Neural crest cell (in vitro differentiated cells): Measurements from ENCODE around the gene IP6K3. TPM values are rescaled to one million over a fixed set of nuclear protein-coding genes. Genes with fewer than 3 reads are reported as not detected.

ENCODE experiments used
- DNase-seq: peaks from one replicate; pipeline ENCODE4 v3.0.0; 2021; ENCODE audit warnings: low read depth, mixed read lengths, low spot score
- H3K27ac Mint-ChIP-seq: one replicate; pipeline ENCODE4 v1.8.0; 2021; ENCODE audit warnings: mild to moderate bottlenecking, mixed read lengths; ENCODE audit not compliant: unreplicated experiment
- H3K27me3 Mint-ChIP-seq: 2 replicates; pipeline ENCODE4 v1.8.0; 2021; ENCODE audit warnings: low read depth, mild to moderate bottlenecking, mixed read lengths
- H3K36me3 Mint-ChIP-seq: 2 replicates; pipeline ENCODE4 v1.8.0; 2021; ENCODE audit warnings: low read depth, mild to moderate bottlenecking, mixed read lengths
- H3K4me1 Mint-ChIP-seq: 2 replicates; pipeline ENCODE4 v1.8.0; 2021; ENCODE audit warnings: mixed read lengths
- H3K4me3 Mint-ChIP-seq: one replicate; pipeline ENCODE4 v1.8.0; 2021; ENCODE audit warnings: mild to moderate bottlenecking, mixed read lengths
- H3K9me3 Mint-ChIP-seq: 2 replicates; pipeline ENCODE4 v1.8.0; 2021; ENCODE audit warnings: mixed read lengths
- CTCF ChIP-seq: fragments of 200-600 bp; sonication (generic); conservative IDR thresholded peaks from 2 replicates; pipeline ENCODE4 v1.5.0; 2021; ENCODE audit warnings: antibody characterized with exemption, mild to moderate bottlenecking
- total RNA-seq: library from RNA; stranded (reverse); gene quantifications from 2 replicates; pipeline ENCODE4 v1.2.1, GENCODE V29; 2021

Gene IP6K3
- total RNA-seq, 1 donor from 2014 or later = 0.72 TPM

DNA sequence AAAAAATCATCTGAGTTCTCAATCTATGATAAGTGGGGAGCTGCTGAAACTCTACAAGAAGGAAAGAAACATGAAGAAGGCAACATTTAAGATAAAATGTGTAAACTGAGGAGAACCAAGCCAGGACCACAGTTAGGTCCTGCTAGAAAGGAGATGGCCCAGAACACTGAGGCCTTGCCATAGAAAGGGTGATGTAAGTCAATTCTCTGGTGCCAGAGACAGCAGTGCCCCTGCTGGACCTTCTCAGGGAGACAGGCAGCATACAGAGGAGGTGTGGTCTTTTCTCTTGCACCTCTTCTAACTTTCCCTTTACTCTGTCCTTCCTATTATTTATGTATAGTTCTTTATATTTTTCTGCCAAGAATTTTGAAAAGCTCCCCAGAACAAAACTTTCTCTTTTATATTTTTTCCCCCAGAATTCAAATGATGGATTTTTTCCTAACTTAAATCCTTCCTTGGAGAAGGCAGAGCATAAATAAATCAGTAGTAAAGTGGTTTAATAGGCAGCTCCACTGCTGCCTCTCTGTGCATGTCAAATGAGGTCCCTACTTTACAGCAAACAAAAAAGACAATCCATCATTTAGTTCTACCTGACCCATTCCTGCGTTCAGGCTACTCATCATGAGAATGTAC lies 44.2 kb downstream of the IP6K3 start:
- peak; percentile 63 for TF ChIP-seq CTCF
- Mint-ChIP-seq H3K4me3 (peak overlapping the region; percentile 55), H3K27ac (no peak overlapping the region), H3K9me3 (no peaks in the 10 kb centered on the region), H3K36me3 (no peaks in the 10 kb centered on the region), H3K4me1 (peaks cover 23% of the 10 kb centered on the region), H3K27me3 (no peaks in the 10 kb centered on the region)
- DNase-seq = no peak

GRCh38 chr6:33700391-33701050 lies 46.2 kb downstream of the IP6K3 start:
- TF ChIP-seq CTCF = peak; percentile 77
- no peaks in the 10 kb centered on the region for H3K36me3 Mint-ChIP-seq
- H3K4me3 Mint-ChIP-seq = no peak overlapping the region
- peak overlapping the region; percentile 83 for H3K27ac Mint-ChIP-seq
- H3K4me1 Mint-ChIP-seq = peaks cover 19% of the 10 kb centered on the region
- peak; percentile 69 for DNase-seq
- no peaks in the 10 kb centered on the region for H3K27me3 Mint-ChIP-seq
- H3K9me3 Mint-ChIP-seq = no peaks in the 10 kb centered on the region

- Mint-ChIP-seq H3K9me3 (no peaks in the 10 kb centered on the region), H3K27me3 (no peaks in the 10 kb centered on the region), H3K4me3 (no peak overlapping the region), H3K4me1 (peaks cover 19% of the 10 kb centered on the region), H3K36me3 (no peaks in the 10 kb centered on the region), H3K27ac (no peak overlapping the region)
- no peak for DNase-seq
- no peak for TF ChIP-seq CTCF
These were observed 47.0 kb downstream of the IP6K3 start for GRCh38 chr6:33699739-33700138.

GRCh38 chr6:33699131-33699530 lies 47.6 kb downstream of the IP6K3 start:
- no peaks in the 10 kb centered on the region for H3K9me3 Mint-ChIP-seq
- H3K4me1 Mint-ChIP-seq = peaks cover 25% of the 10 kb centered on the region
- TF ChIP-seq CTCF = no peak
- H3K27me3 Mint-ChIP-seq = no peaks in the 10 kb centered on the region
- DNase-seq = no peak
- no peaks in the 10 kb centered on the region for H3K36me3 Mint-ChIP-seq
- no peak overlapping the region for H3K4me3 Mint-ChIP-seq
- no peak overlapping the region for H3K27ac Mint-ChIP-seq

DNA sequence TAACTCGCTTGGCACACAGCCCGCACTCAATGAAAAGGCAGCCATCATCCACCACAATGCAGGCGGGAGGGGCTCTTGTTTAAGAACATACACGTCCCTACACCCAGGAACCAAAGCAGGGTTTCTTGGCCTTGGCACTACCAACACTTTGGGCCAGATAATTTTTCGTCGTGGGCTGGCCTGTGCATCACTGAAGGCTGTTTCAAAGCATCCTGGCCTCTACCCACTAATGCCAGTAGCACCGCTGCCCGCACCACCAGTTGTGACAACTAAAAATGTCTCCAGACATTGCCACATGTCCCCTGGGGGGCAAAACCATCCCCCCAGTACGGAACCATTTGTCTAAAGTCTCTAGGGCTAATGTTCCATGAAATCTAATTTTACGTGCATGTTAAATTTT lies 48.2 kb downstream of the IP6K3 start:
- Mint-ChIP-seq H3K27me3 (no peaks in the 10 kb centered on the region), H3K9me3 (no peaks in the 10 kb centered on the region), H3K4me3 (no peak overlapping the region), H3K4me1 (peaks cover 28% of the 10 kb centered on the region), H3K36me3 (no peaks in the 10 kb centered on the region), H3K27ac (no peak overlapping the region)
- no peak for TF ChIP-seq CTCF
- DNase-seq = no peak
